Activated CD8-positive, alpha-beta memory T cell treated with anti-CD3 and anti-CD28 coated beads, Interleukin-2, amount 50 U/mL, for 24 hours (primary cell): Measurements from ENCODE around the gene CHRNA9.
"Not testable (repeated sequence)": the region's sequence is repeated elsewhere in the genome, so short reads cannot be mapped to it uniquely, and the experiment has no call there.

ENCODE experiments used
- DNase-seq: peaks from one replicate; pipeline ENCODE4 v3.0.0-alpha.2; 2020; ENCODE audit errors: extremely low read depth

The CHRNA9 gene

GRCh38 chr4:40334591-40335524 lies at the start of gene CHRNA9:
Gene CHRNA9, plus strand, starts transcription at chr4:40335333. Its CDS starts 135 bp downstream, at chr4:40335468.
- no peak for DNase-seq

GRCh38 chr4:40285692-40286091 lies 49.4 kb upstream of the CHRNA9 start:
- no peak for DNase-seq

GRCh38 chr4:40288566-40288965 lies 46.6 kb upstream of the CHRNA9 start:
- DNase-seq, result no peak

GRCh38 chr4:40289366-40290188 lies 45.6 kb upstream of the CHRNA9 start:
- no peak for DNase-seq

- not testable (repeated sequence) for DNase-seq
Observed at GRCh38 chr4:40290611-40291186, 44.4 kb upstream of the CHRNA9 start.

- no peak for DNase-seq
Observed at GRCh38 chr4:40292313-40292759, 42.8 kb upstream of the CHRNA9 start.

- no peak for DNase-seq
Observed at GRCh38 chr4:40294339-40294738, 40.8 kb upstream of the CHRNA9 start.

GRCh38 chr4:40295030-40295429 lies 40.1 kb upstream of the CHRNA9 start:
- not testable (repeated sequence) for DNase-seq

GRCh38 chr4:40295572-40295971 lies 39.6 kb upstream of the CHRNA9 start:
- no peak for DNase-seq

GRCh38 chr4:40299126-40299525 lies 36.0 kb upstream of the CHRNA9 start:
- no peak for DNase-seq

- no peak for DNase-seq
Observed at GRCh38 chr4:40299811-40300292, 35.3 kb upstream of the CHRNA9 start.

- DNase-seq, result no peak
Observed at GRCh38 chr4:40300371-40301162, 34.6 kb upstream of the CHRNA9 start.

GRCh38 chr4:40301603-40302002 lies 33.5 kb upstream of the CHRNA9 start:
- DNase-seq, result no peak

- DNase-seq, result no peak
Observed at GRCh38 chr4:40303751-40304150, 31.4 kb upstream of the CHRNA9 start.

GRCh38 chr4:40305328-40306170 lies 29.6 kb upstream of the CHRNA9 start:
- no peak for DNase-seq

GRCh38 chr4:40306226-40306625 lies 28.9 kb upstream of the CHRNA9 start:
- no peak for DNase-seq

- no peak for DNase-seq
Observed at GRCh38 chr4:40306976-40307375, 28.2 kb upstream of the CHRNA9 start.

- no peak for DNase-seq
Observed at GRCh38 chr4:40307627-40308497, 27.3 kb upstream of the CHRNA9 start.

- DNase-seq, result no peak
Observed at GRCh38 chr4:40308528-40309122, 26.5 kb upstream of the CHRNA9 start.
